NOMO-1 (cell line): ENCODE results near the gene CITED4.

ENCODE experiments used
- DNase-seq, 2 experiments: peaks; one replicate each; lab custom pipeline; 2025; ENCODE audit not compliant: unreplicated experiment in 2 of 2; lab: John Stamatoyannopoulos, UW

CITED4 gene

GRCh38 chr1:40817791-40818263 lies 44.3 kb downstream of the CITED4 start:
- DNase-seq: no peak

- DNase-seq: no peak
These were observed 46.7 kb downstream of the CITED4 start for GRCh38 chr1:40815420-40815819.
